Spleen (tissue), 11 donors: ENCODE results near the gene DICER1. TPM values are rescaled to one million over a fixed set of nuclear protein-coding genes. Genes with fewer than 3 reads are reported as not detected.

Source experiments
- DNase-seq: peaks from one replicate; pipeline ENCODE4 v3.0.0-alpha.2; 2020
- H3K27ac ChIP-seq, 8 donors: fragments of 200-600 bp; sonication (generic) in 7 of 8; 1 replicate in 4 of 8; 2 replicates in 4 of 8; pipeline versions ENCODE4 v1.5.0 to v1.8.0; 2016 to 2021; ENCODE audit warnings: inconsistent platforms in 4 of 8, mild to moderate bottlenecking in 4 of 8, moderate library complexity in 1 of 8
- H3K27me3 ChIP-seq, 7 donors: fragments of 200-600 bp; sonication (generic) in 6 of 7; replicated peaks in 1 of 7; 1 replicate in 4 of 7; 2 replicates in 3 of 7; pipeline versions ENCODE4 v1.5.0 to v1.8.0; 2016 to 2021; ENCODE audit warnings: inconsistent platforms in 3 of 7, mild to moderate bottlenecking in 1 of 7
- H3K36me3 ChIP-seq, 6 donors: fragments of 200-600 bp; sonication (generic) in 5 of 6; 1 replicate in 4 of 6; 2 replicates in 2 of 6; pipeline versions ENCODE4 v1.5.0 to v1.8.0; 2016 to 2021; ENCODE audit warnings: inconsistent platforms in 2 of 6
- H3K4me1 ChIP-seq, 6 donors: fragments of 200-600 bp; sonication (generic) in 5 of 6; 1 replicate in 3 of 6; 2 replicates in 3 of 6; pipeline versions ENCODE4 v1.5.0 to v1.8.0; 2016 to 2021; ENCODE audit warnings: inconsistent platforms in 3 of 6
- H3K4me3 ChIP-seq, 8 donors: fragments of 200-600 bp; sonication (generic) in 7 of 8; 1 replicate in 4 of 8; 2 replicates in 4 of 8; pipeline versions ENCODE4 v1.5.0 to v1.8.0; 2016 to 2021; ENCODE audit warnings: inconsistent platforms in 4 of 8, mild to moderate bottlenecking in 4 of 8, moderate library complexity in 2 of 8
- H3K9me3 ChIP-seq, 8 donors: fragments of 200-600 bp; sonication (generic) in 7 of 8; 1 replicate in 4 of 8; 2 replicates in 4 of 8; pipeline versions ENCODE4 v1.5.0 to v1.8.0; 2016 to 2021; ENCODE audit warnings: inconsistent platforms in 4 of 8
- CTCF ChIP-seq, 11 experiments: fragments of 200-600 bp in 7 of 11; fragments of 450-650 bp in 4 of 11; sonication (generic) in 4 of 11; IDR thresholded peaks in 8 of 11; conservative IDR thresholded peaks in 3 of 11; 1 replicate in 7 of 11; 2 replicates in 4 of 11; pipeline versions ENCODE4 v1.4.0 to v1.8.0; 2016 to 2021; ENCODE audit warnings: antibody characterized with exemption in 11 of 11, inconsistent platforms in 4 of 11, mild to moderate bottlenecking in 1 of 11
- POLR2A ChIP-seq, 3 donors: fragments of 450-650 bp; IDR thresholded peaks; one replicate each; pipeline ENCODE4 v1.5.1; 2017; ENCODE audit warnings: antibody characterized with exemption in 3 of 3, mild to moderate bottlenecking in 1 of 3
- POLR2AphosphoS5 ChIP-seq, 3 donors: sonication (generic); formaldehyde crosslinking; IDR thresholded peaks; one replicate each; pipeline ENCODE4 v1.5.1; 2017; ENCODE audit warnings: antibody characterized with exemption in 3 of 3
- WGBS, 5 donors: extraction: QIAGEN DNeasy Blood & Tissue Kit in 3 of 5; methylation state at CpG; one replicate each; pipeline versions ENCODE4 v1.1.5 to v1.1.7; 2013 to 2018; 5-methylcytosine and 5-hydroxymethylcytosine counted together
- intact Hi-C: fragments of 100-400 bp; cut with DNase I; formaldehyde crosslinking; loops from one replicate; pipeline ENCODE4 v1.15.0; 2023; ENCODE audit warnings: low total_unique reads
- polyA plus RNA-seq, 3 donors: library from polyadenylated mRNA; stranded (reverse); fragments of 200-250 nt; gene quantifications; one replicate each; pipeline ENCODE4 v1.2.1, GENCODE V29; 2013
- total RNA-seq, 7 donors: library from RNA; depleted of rRNA in 3 of 7; stranded (reverse); fragments of >200 nt in 3 of 7; fragmentation: NEBNext Ultra II Directional in 4 of 7; extraction: Animal tissue kit (Norgen Biotek cat#: 25700) in 4 of 7; gene quantifications; one replicate each; pipeline versions ENCODE4 v1.1.0 to v1.2.1, GENCODE V29; 2016 to 2021
- donor health status: healthy with polysubstance abuse.
- donor health status: DM: no; HTN: no; CAD: no; lungs with moderate emphysema.
- donor health status: DM: no; HTN: no; CAD: no.
- donor health status: Bipolar disorder and iron deficiency.
- donor health status: healthy.
- donor health status: DM: no; HTN: no; CAD: no.
- donor health status: DM: yes; HTN: yes; CAD: no.

DICER1 gene
- total and polyA plus RNA-seq, 10 donors = 7.1 to 124 (median 73.5) TPM

DNA sequence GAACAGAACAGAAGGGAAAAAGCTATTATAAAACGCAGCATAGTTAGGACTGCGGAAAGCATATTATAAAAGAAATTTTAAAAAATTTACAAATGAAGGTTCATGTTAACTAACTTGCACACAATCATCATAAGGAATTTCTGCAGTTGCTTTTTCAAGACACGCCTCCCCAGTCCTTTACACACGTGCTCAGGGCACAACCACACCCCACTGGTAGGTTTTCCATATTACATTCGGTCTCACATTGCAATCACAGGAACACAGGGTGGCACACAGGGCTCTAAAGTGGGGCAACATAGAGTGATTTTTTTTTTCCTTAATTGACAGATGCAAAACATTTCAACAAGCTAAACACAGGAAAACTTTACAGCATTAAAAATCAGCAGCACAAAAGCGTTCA is 69.7 kb downstream of the DICER1 start:
- H3K27me3 ChIP-seq = no peaks in the 10 kb centered on the region
- TF ChIP-seq CTCF (IDR thresholded peaks at IDR 0.05 in 8 of 11, conservative IDR thresholded peaks at IDR 0.05 in 3 of 11) (no peak), POLR2AphosphoS5 (IDR thresholded peaks at IDR 0.05) (no peak), POLR2A (IDR thresholded peaks at IDR 0.05) (no peak)
- no peak overlapping the region for H3K27ac ChIP-seq
- H3K4me3 ChIP-seq = no peak overlapping the region
- intact Hi-C loops = no loop called here
- no peaks in the 10 kb centered on the region for H3K9me3 ChIP-seq
- H3K4me1 ChIP-seq = peaks cover 0 to 21% (median 0%) of the 10 kb centered on the region in 6 donors
- 88 to 96% (median 90%) methylated on average over 6 of the region's 6 CpGs for WGBS, 5 donors
- no peak for DNase-seq
- peaks cover 0 to 85% (median 50%) of the 10 kb centered on the region in 6 donors for H3K36me3 ChIP-seq

DNA sequence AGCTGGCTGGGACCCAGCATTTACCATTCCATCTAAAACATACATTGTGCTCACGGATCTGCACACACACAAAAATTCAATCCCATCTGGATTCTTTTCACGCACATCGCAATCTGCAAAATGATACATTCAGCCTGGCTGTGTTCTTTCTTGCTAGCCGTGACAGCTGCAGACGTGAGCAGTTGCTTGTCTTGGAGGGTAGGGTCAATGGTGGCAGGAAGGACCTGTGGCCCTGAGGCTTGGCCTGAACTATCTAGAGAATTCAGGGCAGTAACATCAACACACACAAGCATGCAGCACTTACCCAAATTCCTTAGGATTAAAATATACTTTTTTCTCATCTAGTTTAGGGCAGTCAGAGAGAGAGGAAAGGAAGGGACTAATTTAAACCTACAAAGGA is 72.0 kb downstream of the DICER1 start:
- Histone ChIP-seq H3K27ac (no peak overlapping the region), H3K4me3 (no peak overlapping the region), H3K4me1 (peaks cover 0 to 5% (median 0%) of the 10 kb centered on the region in 6 donors), H3K27me3 (no peaks in the 10 kb centered on the region), H3K9me3 (no peaks in the 10 kb centered on the region), H3K36me3 (peaks cover 0 to 62% (median 35%) of the 10 kb centered on the region in 6 donors)
- intact Hi-C loops = no loop called here
- DNase-seq = no peak
- TF ChIP-seq POLR2A (IDR thresholded peaks at IDR 0.05) (no peak), POLR2AphosphoS5 (IDR thresholded peaks at IDR 0.05) (no peak), CTCF (IDR thresholded peaks at IDR 0.05 in 8 of 11, conservative IDR thresholded peaks at IDR 0.05 in 3 of 11) (no peak)
- WGBS, 5 donors = 83 to 92% (median 89%) methylated on average over 5 of the region's 5 CpGs

GRCh38 chr14:95078867-95079266 is 78.5 kb downstream of the DICER1 start:
- no peak for DNase-seq
- H3K27ac ChIP-seq = no peak overlapping the region
- TF ChIP-seq CTCF (IDR thresholded peaks at IDR 0.05 in 8 of 11, conservative IDR thresholded peaks at IDR 0.05 in 3 of 11) (no peak), POLR2A (IDR thresholded peaks at IDR 0.05) (no peak), POLR2AphosphoS5 (IDR thresholded peaks at IDR 0.05) (no peak)
- WGBS, 5 donors = 70 to 85% (median 78%) methylated on average over 3 of the region's 3 CpGs
- peaks cover 0 to 11% (median 0%) of the 10 kb centered on the region in 8 donors for H3K9me3 ChIP-seq
- no peaks in the 10 kb centered on the region for H3K36me3 ChIP-seq
- no peaks in the 10 kb centered on the region for H3K4me1 ChIP-seq
- intact Hi-C loops = no loop called here
- no peak overlapping the region for H3K4me3 ChIP-seq
- no peaks in the 10 kb centered on the region for H3K27me3 ChIP-seq

DNA sequence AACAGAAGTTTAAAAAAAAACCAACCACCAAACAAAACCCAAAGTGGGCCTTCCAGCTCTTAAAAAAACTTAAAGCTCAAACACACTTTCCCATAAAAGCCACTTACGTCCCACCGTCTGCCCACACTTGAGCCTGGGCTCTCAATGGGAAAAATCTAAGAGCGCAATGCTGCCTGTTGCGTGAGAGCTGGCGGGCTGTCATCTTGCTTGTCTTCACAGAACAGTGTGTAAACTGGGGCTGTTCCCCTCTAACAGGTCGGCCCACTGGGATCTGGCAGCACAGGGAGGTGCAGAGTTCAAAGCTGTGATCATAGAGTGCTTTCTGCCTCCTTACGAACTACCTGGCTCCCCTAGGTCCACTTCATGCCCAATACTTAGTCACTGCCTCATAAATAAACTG is 80.0 kb downstream of the DICER1 start:
- TF ChIP-seq CTCF (IDR thresholded peaks at IDR 0.05 in 8 of 11, conservative IDR thresholded peaks at IDR 0.05 in 3 of 11) (no peak), POLR2A (IDR thresholded peaks at IDR 0.05) (no peak), POLR2AphosphoS5 (IDR thresholded peaks at IDR 0.05) (no peak)

More for the DNA sequence above, 80.0 kb downstream of the DICER1 start:
- no peak overlapping the region for H3K4me3 ChIP-seq
- intact Hi-C loops = no loop called here
- no peaks in the 10 kb centered on the region for H3K27me3 ChIP-seq
- no peak for DNase-seq
- no peak overlapping the region for H3K27ac ChIP-seq
- H3K36me3 ChIP-seq = no peaks in the 10 kb centered on the region
- WGBS, 5 donors = 84 to 92% (median 90%) methylated on average over 7 of the region's 7 CpGs
- H3K4me1 ChIP-seq = no peaks in the 10 kb centered on the region
- H3K9me3 ChIP-seq = peaks cover 0 to 11% (median 0%) of the 10 kb centered on the region in 8 donors
